ENCODE data around the gene ACADSB.

Gene ACADSB

GRCh38 chr10:123008355-123009104 is at the start of gene ACADSB, which contains the start of gene IKZF5:
TSS of gene ACADSB (plus strand) at chr10:123009006. CDS start at chr10:123009030, 24 bp downstream.
TSS of gene IKZF5 (minus strand) at chr10:123008795. CDS start at chr10:122998625, 10,170 bp downstream.
- peak; percentile 85 to 94 (median 94) for DNase-seq (ENCODE audit: low read depth in 3 of 3)

GRCh38 chr10:122962405-122962804 is 46.4 kb upstream of the ACADSB start:
- DNase-seq (ENCODE audit: low read depth in 3 of 3): no peak

GRCh38 chr10:122966879-122967278 is 41.9 kb upstream of the ACADSB start:
- no peak for DNase-seq (ENCODE audit: low read depth in 3 of 3)

GRCh38 chr10:122968698-122969097 is 40.1 kb upstream of the ACADSB start:
- no peak for DNase-seq (ENCODE audit: low read depth in 3 of 3)

GRCh38 chr10:122974023-122974422 is 34.8 kb upstream of the ACADSB start:
- no peak for DNase-seq (ENCODE audit: low read depth in 3 of 3)

GRCh38 chr10:122974543-122975064 is 34.2 kb upstream of the ACADSB start:
- no peak for DNase-seq (ENCODE audit: low read depth in 3 of 3)

- DNase-seq (ENCODE audit: low read depth in 3 of 3): peak; percentile 76 to 79 (median 76)
Observed at GRCh38 chr10:122980209-122981065, 28.4 kb upstream of the ACADSB start, which contains the start of gene PSTK. TSS of gene PSTK (plus strand) at chr10:122980401. CDS start at chr10:122980480, 79 bp downstream.

- no peak for DNase-seq (ENCODE audit: low read depth in 3 of 3)
Observed at GRCh38 chr10:122981066-122981464, 27.7 kb upstream of the ACADSB start.

GRCh38 chr10:122983898-122984297 is 24.9 kb upstream of the ACADSB start:
- DNase-seq (ENCODE audit: low read depth in 3 of 3): no peak

- DNase-seq (ENCODE audit: low read depth in 3 of 3): no peak
Observed at GRCh38 chr10:122984708-122985107, 24.1 kb upstream of the ACADSB start.

GRCh38 chr10:122986335-122986734 is 22.5 kb upstream of the ACADSB start:
- DNase-seq (ENCODE audit: low read depth in 3 of 3): no peak

- DNase-seq (ENCODE audit: low read depth in 3 of 3): no peak
Observed at GRCh38 chr10:122988501-122988900, 20.3 kb upstream of the ACADSB start.

GRCh38 chr10:122990278-122990677 is 18.5 kb upstream of the ACADSB start:
- no peak for DNase-seq (ENCODE audit: low read depth in 3 of 3)

- no peak for DNase-seq (ENCODE audit: low read depth in 3 of 3)
Observed at GRCh38 chr10:122992031-122992585, 16.7 kb upstream of the ACADSB start.

GRCh38 chr10:122993797-122994336 is 14.9 kb upstream of the ACADSB start:
- DNase-seq (ENCODE audit: low read depth in 3 of 3): no peak

- DNase-seq (ENCODE audit: low read depth in 3 of 3): no peak
Observed at GRCh38 chr10:122995936-122996335, 12.9 kb upstream of the ACADSB start.

GRCh38 chr10:122997864-122998263 is 10.9 kb upstream of the ACADSB start:
- no peak for DNase-seq (ENCODE audit: low read depth in 3 of 3)

- no peak for DNase-seq (ENCODE audit: low read depth in 3 of 3)
Observed at GRCh38 chr10:122998360-122998917, 10.4 kb upstream of the ACADSB start.

- no peak for DNase-seq (ENCODE audit: low read depth in 3 of 3)
Observed at GRCh38 chr10:122998934-122999333, 9.9 kb upstream of the ACADSB start.

- no peak for DNase-seq (ENCODE audit: low read depth in 3 of 3)
Observed at GRCh38 chr10:122999347-122999746, 9.5 kb upstream of the ACADSB start.

- DNase-seq (ENCODE audit: low read depth in 3 of 3): no peak
Observed at GRCh38 chr10:123000155-123000554, 8.7 kb upstream of the ACADSB start.

Data from stimulated activated CD4-positive, alpha-beta T cell treated with anti-CD3 and anti-CD28 coated beads, TNF-alpha, amount 100 ng/mL, for 4 hours (primary cell).